ENCODE data around the gene SLC44A5. TPM values are rescaled to one million over a fixed set of nuclear protein-coding genes. Genes with fewer than 3 reads are reported as not detected.

SLC44A5 gene
- total and polyA plus RNA-seq, 4 donors, result 0.75 to 1.6 (median 1.1) TPM

DNA sequence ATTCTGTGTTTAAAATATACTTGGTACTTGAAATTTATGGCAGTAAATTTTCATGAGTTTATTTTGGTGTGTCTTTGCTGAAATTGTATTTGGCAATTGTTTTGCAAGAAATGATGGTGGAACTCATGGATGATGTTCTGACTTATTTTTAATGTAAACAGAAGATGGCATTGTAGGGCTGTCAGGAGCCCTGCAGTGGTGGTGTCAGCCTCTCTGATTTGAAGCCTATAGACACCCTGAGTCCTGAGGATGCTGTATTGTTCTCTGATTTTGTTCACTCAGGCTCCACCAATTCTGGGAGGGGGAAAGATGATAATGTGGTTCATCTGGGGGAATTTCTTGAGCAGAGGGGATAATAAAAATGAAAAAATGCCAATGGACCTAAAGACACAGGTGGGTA, 396.9 kb downstream of the SLC44A5 start:
- no peaks in the 10 kb centered on the region for H3K4me1 ChIP-seq (ENCODE audit: control insufficient read depth in 1 of 2, insufficient read depth in 2 of 2, low read length in 2 of 2)
- H3K36me3 ChIP-seq (ENCODE audit: control insufficient read depth in 1 of 2, insufficient read depth in 2 of 2, low read length in 1 of 2), result no peaks in the 10 kb centered on the region
- DNase-seq, result no peak
- intact Hi-C loops (cut with DNase I), result no loop called here
- H3K9me3 ChIP-seq (ENCODE audit: control insufficient read depth, low read length), result peaks cover 1% of the 10 kb centered on the region
- no peak overlapping the region for H3K4me3 ChIP-seq (ENCODE audit: low read length in 2 of 2)
- ATAC-seq (ENCODE audit: low FRiP score), result no peak
- H3K27me3 ChIP-seq (ENCODE audit: control insufficient read depth in 1 of 2, insufficient read depth in 2 of 2, low read length in 1 of 2), result no peaks in the 10 kb centered on the region
- no peak overlapping the region for H3K27ac ChIP-seq (ENCODE audit: low read depth in 1 of 2, low read length in 2 of 2)

DNA sequence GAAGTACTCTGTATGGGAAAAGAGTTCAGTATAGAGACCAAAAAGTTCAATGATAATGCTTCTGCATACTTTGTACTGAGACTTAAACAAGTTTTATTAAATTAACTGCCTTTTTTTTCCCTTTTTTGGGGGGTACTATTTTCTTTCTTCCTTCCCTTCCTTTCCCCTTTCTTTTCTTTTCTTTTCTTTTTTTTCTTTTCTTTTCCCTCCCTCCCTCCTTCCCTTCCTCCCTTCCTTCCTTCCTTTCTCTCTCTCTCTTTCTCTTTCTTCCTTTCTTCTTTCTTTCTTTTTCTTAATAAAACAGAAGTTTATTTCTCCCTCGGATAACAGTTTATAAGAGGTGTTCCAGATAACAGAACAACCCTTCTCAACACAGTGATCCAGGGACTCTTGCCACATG, 399.3 kb downstream of the SLC44A5 start:
- Histone ChIP-seq H3K27me3 (ENCODE audit: control insufficient read depth in 1 of 2, insufficient read depth in 2 of 2, low read length in 1 of 2) (no peaks in the 10 kb centered on the region), H3K4me3 (ENCODE audit: low read length in 2 of 2) (no peak overlapping the region)

DNA sequence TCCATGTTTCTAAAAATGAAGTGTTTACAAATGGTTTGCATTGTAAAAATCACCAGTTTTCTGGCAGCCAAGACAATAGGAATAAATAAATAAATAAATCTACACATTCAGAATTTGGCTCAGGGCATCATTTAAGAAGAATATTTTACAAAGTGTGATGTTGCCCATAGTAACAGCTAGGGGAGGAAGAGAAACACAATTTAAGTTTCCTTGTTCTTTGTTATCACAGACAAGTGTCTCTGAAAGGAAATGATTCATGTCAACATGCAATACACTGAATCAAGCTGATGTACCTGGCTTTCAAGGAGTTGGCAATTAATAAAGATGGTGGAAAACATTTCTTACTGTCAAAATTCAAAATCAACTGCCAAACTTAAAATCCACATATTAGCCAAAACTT, 402.1 kb downstream of the SLC44A5 start:
- DNase-seq (no peak), ATAC-seq (ENCODE audit: low FRiP score) (no peak)
- Histone ChIP-seq H3K36me3 (ENCODE audit: control insufficient read depth in 1 of 2, insufficient read depth in 2 of 2, low read length in 1 of 2) (no peaks in the 10 kb centered on the region), H3K27me3 (ENCODE audit: control insufficient read depth in 1 of 2, insufficient read depth in 2 of 2, low read length in 1 of 2) (no peaks in the 10 kb centered on the region), H3K4me1 (ENCODE audit: control insufficient read depth in 1 of 2, insufficient read depth in 2 of 2, low read length in 2 of 2) (no peaks in the 10 kb centered on the region), H3K9me3 (ENCODE audit: control insufficient read depth, low read length) (no peaks in the 10 kb centered on the region), H3K27ac (ENCODE audit: low read depth in 1 of 2, low read length in 2 of 2) (no peak overlapping the region), H3K4me3 (ENCODE audit: low read length in 2 of 2) (no peak overlapping the region)
- intact Hi-C loops (cut with DNase I), result loop anchor here in 1 of 2 donors (5.0 kb wide), 1 partner anchor 442 kb away; no protein-coding TSS in a partner anchor

More for the DNA sequence above, 399.3 kb downstream of the SLC44A5 start:
- Histone ChIP-seq H3K36me3 (ENCODE audit: control insufficient read depth in 1 of 2, insufficient read depth in 2 of 2, low read length in 1 of 2) (no peaks in the 10 kb centered on the region), H3K4me1 (ENCODE audit: control insufficient read depth in 1 of 2, insufficient read depth in 2 of 2, low read length in 2 of 2) (no peaks in the 10 kb centered on the region), H3K27ac (ENCODE audit: low read depth in 1 of 2, low read length in 2 of 2) (no peak overlapping the region), H3K9me3 (ENCODE audit: control insufficient read depth, low read length) (no peaks in the 10 kb centered on the region)
- 60 to 67% methylated on average over 1 of the region's 1 CpG for WGBS, 2 donors
- intact Hi-C loops (cut with DNase I), result no loop called here
- no peak for ATAC-seq (ENCODE audit: low FRiP score)
- no peak for DNase-seq

DNA sequence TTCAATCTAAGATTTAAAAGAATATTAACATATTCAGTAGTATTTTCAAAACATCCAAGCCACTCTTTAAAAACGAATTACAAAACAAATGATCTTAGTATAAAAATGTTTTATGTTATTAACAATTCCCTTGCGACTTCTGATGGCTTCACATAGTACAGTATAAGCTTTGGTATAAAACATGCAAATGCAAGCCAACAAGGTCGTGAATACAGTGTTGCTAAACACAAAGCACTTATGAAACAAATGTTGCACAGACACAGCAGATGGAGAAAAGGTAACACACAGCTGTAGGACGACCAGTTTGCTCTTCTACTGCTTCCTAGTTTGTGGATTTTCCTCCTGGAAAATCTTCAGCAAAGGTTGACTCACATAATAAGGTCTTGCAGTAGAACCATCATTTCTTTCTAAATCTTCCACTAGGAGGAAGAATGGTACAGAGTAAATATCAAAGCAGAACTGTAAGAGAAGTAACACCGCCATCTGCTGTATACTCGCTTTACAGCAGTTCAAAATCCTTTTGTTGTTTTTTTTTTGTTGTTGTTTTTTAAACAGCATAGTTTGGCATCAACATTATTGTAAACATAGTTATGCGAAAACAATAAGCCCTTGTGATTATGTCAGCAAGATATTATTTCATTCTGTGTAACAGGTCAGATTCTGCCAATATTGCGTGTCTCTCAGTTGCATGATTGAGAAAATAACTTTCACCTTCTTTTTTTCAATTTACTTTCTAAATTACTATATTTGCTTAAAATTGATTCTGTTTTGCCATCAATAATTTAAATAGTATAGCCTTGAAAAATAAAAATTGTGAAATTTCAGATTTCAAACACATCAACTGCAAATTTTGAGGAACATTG, 407.3 kb downstream of the SLC44A5 start:
- no peak overlapping the region for H3K27ac ChIP-seq (ENCODE audit: low read depth in 1 of 2, low read length in 2 of 2)
- H3K9me3 ChIP-seq (ENCODE audit: control insufficient read depth, low read length), result no peaks in the 10 kb centered on the region
- whole genome bisulfite sequencing, 2 donors, result 30 to 34% methylated on average over 8 of the region's 8 CpGs
- no peaks in the 10 kb centered on the region for H3K4me1 ChIP-seq (ENCODE audit: control insufficient read depth in 1 of 2, insufficient read depth in 2 of 2, low read length in 2 of 2)
- DNase-seq, result no peak
- no peak overlapping the region for H3K4me3 ChIP-seq (ENCODE audit: low read length in 2 of 2)
- no peaks in the 10 kb centered on the region for H3K27me3 ChIP-seq (ENCODE audit: control insufficient read depth in 1 of 2, insufficient read depth in 2 of 2, low read length in 1 of 2)
- H3K36me3 ChIP-seq (ENCODE audit: control insufficient read depth in 1 of 2, insufficient read depth in 2 of 2, low read length in 1 of 2), result no peaks in the 10 kb centered on the region
- no peak for ATAC-seq (ENCODE audit: low FRiP score)
- intact Hi-C loops (cut with DNase I), result loop anchor here in 1 of 2 donors (5.0 kb wide), 1 partner anchor 431 kb away; no protein-coding TSS in a partner anchor

DNA sequence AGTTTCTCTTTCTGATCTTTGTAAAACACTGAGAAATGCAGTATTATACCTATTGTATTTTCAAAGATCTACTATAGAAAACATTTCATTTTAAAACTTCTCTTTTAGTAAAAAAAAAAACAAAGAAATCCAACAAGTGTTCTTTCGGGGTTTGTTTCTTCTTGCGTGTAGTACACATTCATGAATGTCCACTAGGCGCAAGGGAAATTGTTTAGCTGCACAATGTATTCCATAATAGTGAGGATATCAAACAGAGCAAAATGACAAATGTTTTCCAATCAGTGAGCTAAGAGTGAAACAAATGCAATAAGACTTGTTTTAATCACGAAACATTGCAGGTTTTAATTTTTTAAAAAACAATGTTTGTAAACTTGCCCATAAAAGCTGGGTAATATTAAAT, 408.2 kb downstream of the SLC44A5 start:
- no peaks in the 10 kb centered on the region for H3K4me1 ChIP-seq (ENCODE audit: control insufficient read depth in 1 of 2, insufficient read depth in 2 of 2, low read length in 2 of 2)
- no peak overlapping the region for H3K4me3 ChIP-seq (ENCODE audit: low read length in 2 of 2)
- DNase-seq (no peak), ATAC-seq (ENCODE audit: low FRiP score) (no peak)
- H3K36me3 ChIP-seq (ENCODE audit: control insufficient read depth in 1 of 2, insufficient read depth in 2 of 2, low read length in 1 of 2), result no peaks in the 10 kb centered on the region
- no peaks in the 10 kb centered on the region for H3K27me3 ChIP-seq (ENCODE audit: control insufficient read depth in 1 of 2, insufficient read depth in 2 of 2, low read length in 1 of 2)
- no peaks in the 10 kb centered on the region for H3K9me3 ChIP-seq (ENCODE audit: control insufficient read depth, low read length)
- 83 to 87% methylated on average over 4 of the region's 4 CpGs for WGBS, 2 donors
- intact Hi-C loops (cut with DNase I), result loop anchor here in 1 of 2 donors (5.0 kb wide), 1 partner anchor 430 kb away; no protein-coding TSS in a partner anchor
- H3K27ac ChIP-seq (ENCODE audit: low read depth in 1 of 2, low read length in 2 of 2), result no peak overlapping the region

DNA sequence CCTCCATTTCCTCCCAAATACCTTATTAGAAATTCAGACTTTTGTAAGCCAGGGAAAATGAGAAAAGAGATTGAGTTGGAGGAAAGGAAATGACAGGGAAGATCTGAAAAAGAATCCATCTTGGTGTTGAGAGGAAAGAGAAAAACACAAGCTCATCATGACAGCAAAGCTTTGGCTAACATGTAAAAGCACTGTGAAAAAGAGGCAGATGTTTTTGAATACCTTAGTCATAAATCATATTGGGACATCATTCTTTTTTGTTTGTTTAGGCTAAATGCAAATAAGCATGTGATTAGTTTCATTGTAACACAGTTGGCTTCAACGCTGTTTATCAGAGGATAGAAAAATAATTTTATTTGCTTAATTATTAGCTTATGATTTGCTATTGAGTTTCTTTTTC, 412.2 kb downstream of the SLC44A5 start:
- intact Hi-C loops (cut with DNase I), result no loop called here
- Histone ChIP-seq H3K4me1 (ENCODE audit: control insufficient read depth in 1 of 2, insufficient read depth in 2 of 2, low read length in 2 of 2) (no peaks in the 10 kb centered on the region), H3K36me3 (ENCODE audit: control insufficient read depth in 1 of 2, insufficient read depth in 2 of 2, low read length in 1 of 2) (no peaks in the 10 kb centered on the region), H3K4me3 (ENCODE audit: low read length in 2 of 2) (no peak overlapping the region), H3K27me3 (ENCODE audit: control insufficient read depth in 1 of 2, insufficient read depth in 2 of 2, low read length in 1 of 2) (no peaks in the 10 kb centered on the region), H3K27ac (ENCODE audit: low read depth in 1 of 2, low read length in 2 of 2) (no peak overlapping the region), H3K9me3 (ENCODE audit: control insufficient read depth, low read length) (no peaks in the 10 kb centered on the region)
- DNase-seq (no peak), ATAC-seq (ENCODE audit: low FRiP score) (no peak)
- WGBS, 2 donors, result 76 to 84% methylated on average over 1 of the region's 1 CpG

DNA sequence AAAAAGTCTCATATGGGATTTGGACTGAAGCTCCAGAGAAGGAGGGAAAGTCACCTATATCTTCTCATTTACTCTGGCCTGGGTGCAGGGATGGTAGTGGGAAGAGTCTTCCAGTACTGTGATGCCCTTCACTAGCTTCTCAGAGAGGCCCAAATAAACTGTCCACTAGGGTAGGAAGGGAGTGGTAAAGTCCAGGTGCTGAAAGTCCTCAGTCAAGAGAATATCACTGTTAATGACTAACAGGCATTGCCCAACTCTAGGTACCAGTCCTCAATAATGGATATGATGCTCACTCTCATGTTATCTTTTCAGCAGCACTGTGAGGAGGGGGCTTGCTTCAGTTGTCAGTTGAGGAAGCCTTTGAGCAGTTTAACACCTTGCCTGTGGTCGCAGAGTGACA, 412.8 kb downstream of the SLC44A5 start:
- 52 to 76% methylated on average over 1 of the region's 1 CpG for whole genome bisulfite sequencing, 2 donors
- no peak for DNase-seq
- no peaks in the 10 kb centered on the region for H3K9me3 ChIP-seq (ENCODE audit: control insufficient read depth, low read length)

DNA sequence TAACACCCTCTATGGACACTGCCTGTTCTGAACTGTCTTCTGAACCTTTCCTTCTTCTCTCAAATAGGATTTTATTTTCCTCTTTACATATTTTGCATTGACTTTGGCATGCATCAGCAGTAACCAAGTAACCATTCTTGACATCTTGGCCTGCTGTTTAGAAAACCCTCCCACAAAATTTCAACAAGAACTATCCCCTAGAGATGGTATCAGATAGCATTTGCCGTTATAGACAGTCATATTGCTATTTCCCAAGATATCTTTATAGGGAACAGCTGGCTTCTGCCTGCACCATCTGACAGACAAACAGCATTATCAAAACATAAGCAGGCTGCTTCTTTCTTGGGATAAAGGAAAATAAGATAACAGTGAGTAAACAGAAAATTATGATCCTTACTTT, 422.0 kb downstream of the SLC44A5 start:
- H3K4me3 ChIP-seq (ENCODE audit: low read length in 2 of 2), result no peak overlapping the region
- H3K36me3 ChIP-seq (ENCODE audit: control insufficient read depth in 1 of 2, insufficient read depth in 2 of 2, low read length in 1 of 2), result no peaks in the 10 kb centered on the region
- no peak overlapping the region for H3K27ac ChIP-seq (ENCODE audit: low read depth in 1 of 2, low read length in 2 of 2)
- no peaks in the 10 kb centered on the region for H3K27me3 ChIP-seq (ENCODE audit: control insufficient read depth in 1 of 2, insufficient read depth in 2 of 2, low read length in 1 of 2)
- WGBS, 2 donors, result 23 to 28% methylated on average over 1 of the region's 1 CpG
- H3K4me1 ChIP-seq (ENCODE audit: control insufficient read depth in 1 of 2, insufficient read depth in 2 of 2, low read length in 2 of 2), result no peaks in the 10 kb centered on the region
- intact Hi-C loops (cut with DNase I), result no loop called here
- DNase-seq (no peak), ATAC-seq (ENCODE audit: low FRiP score) (no peak)
- H3K9me3 ChIP-seq (ENCODE audit: control insufficient read depth, low read length), result no peaks in the 10 kb centered on the region

More for the DNA sequence above, 412.8 kb downstream of the SLC44A5 start:
- Histone ChIP-seq H3K4me1 (ENCODE audit: control insufficient read depth in 1 of 2, insufficient read depth in 2 of 2, low read length in 2 of 2) (no peaks in the 10 kb centered on the region), H3K4me3 (ENCODE audit: low read length in 2 of 2) (no peak overlapping the region), H3K27ac (ENCODE audit: low read depth in 1 of 2, low read length in 2 of 2) (no peak overlapping the region), H3K27me3 (ENCODE audit: control insufficient read depth in 1 of 2, insufficient read depth in 2 of 2, low read length in 1 of 2) (no peaks in the 10 kb centered on the region), H3K36me3 (ENCODE audit: control insufficient read depth in 1 of 2, insufficient read depth in 2 of 2, low read length in 1 of 2) (no peaks in the 10 kb centered on the region)
- no peak for ATAC-seq (ENCODE audit: low FRiP score)
- intact Hi-C loops (cut with DNase I), result no loop called here
